Effector memory CD8-positive, alpha-beta T cell (primary cell): Measurements from ENCODE around the gene CCNJL.

ENCODE experiments used
- ATAC-seq: fragments of 150-1000 bp; cut with Tn5 transposase; replicated peaks from 2 replicates; pipeline ENCODE4 v1.10.0; 2021; ENCODE audit warnings: mild to moderate bottlenecking, moderate library complexity
- DNase-seq, 3 experiments: peaks; one replicate each; pipeline ENCODE4 v3.0.0; 2021
- H3K27ac Mint-ChIP-seq, 2 donors: one replicate each; pipeline ENCODE4 v1.8.0; 2022; ENCODE audit warnings: mild to moderate bottlenecking in 2 of 2, mixed read lengths in 2 of 2, moderate library complexity in 2 of 2
- H3K27me3 Mint-ChIP-seq, 2 donors: one replicate each; pipeline ENCODE4 v1.8.0; 2022; ENCODE audit warnings: mixed read lengths in 2 of 2
- H3K36me3 Mint-ChIP-seq: one replicate; pipeline ENCODE4 v1.8.0; 2022; ENCODE audit warnings: mild to moderate bottlenecking, moderate library complexity, mixed read lengths; ENCODE audit not compliant: insufficient read depth
- H3K4me1 Mint-ChIP-seq, 2 donors: one replicate each; pipeline ENCODE4 v1.8.0; 2022; ENCODE audit warnings: low read depth in 2 of 2, mixed read lengths in 2 of 2
- H3K4me3 Mint-ChIP-seq, 2 donors: one replicate each; pipeline ENCODE4 v1.8.0; 2022; ENCODE audit warnings: mild to moderate bottlenecking in 2 of 2, mixed read lengths in 2 of 2, moderate library complexity in 2 of 2
- H3K9me3 Mint-ChIP-seq, 2 donors: one replicate each; pipeline ENCODE4 v1.8.0; 2022; ENCODE audit warnings: mixed read lengths in 2 of 2

The CCNJL gene

GRCh38 chr5:160318409-160318808, 6.0 kb upstream of the CCNJL start:
- no peak for ATAC-seq
- no peak overlapping the region for H3K4me3 Mint-ChIP-seq
- H3K27me3 Mint-ChIP-seq, result peaks cover 44 to 66% of the 10 kb centered on the region in 2 donors
- H3K36me3 Mint-ChIP-seq, result no peaks in the 10 kb centered on the region
- no peaks in the 10 kb centered on the region for H3K4me1 Mint-ChIP-seq
- H3K27ac Mint-ChIP-seq, result no peak overlapping the region
- DNase-seq, result no peak
- no peaks in the 10 kb centered on the region for H3K9me3 Mint-ChIP-seq

GRCh38 chr5:160317434-160317833, 5.1 kb upstream of the CCNJL start:
- no peak for ATAC-seq
- no peaks in the 10 kb centered on the region for H3K9me3 Mint-ChIP-seq
- H3K27me3 Mint-ChIP-seq, result peaks cover 53 to 75% of the 10 kb centered on the region in 2 donors
- H3K4me1 Mint-ChIP-seq, result peaks cover 3 to 5% of the 10 kb centered on the region in 2 donors
- no peak overlapping the region for H3K4me3 Mint-ChIP-seq
- no peak overlapping the region for H3K27ac Mint-ChIP-seq
- no peak for DNase-seq
- H3K36me3 Mint-ChIP-seq, result no peaks in the 10 kb centered on the region

- DNase-seq (no peak), ATAC-seq (no peak)
- Mint-ChIP-seq H3K4me3 (no peak overlapping the region), H3K4me1 (peaks cover 3 to 5% of the 10 kb centered on the region in 2 donors), H3K9me3 (no peaks in the 10 kb centered on the region), H3K27me3 (peaks cover 58 to 73% of the 10 kb centered on the region in 2 donors), H3K27ac (no peak overlapping the region), H3K36me3 (no peaks in the 10 kb centered on the region)
Measured at GRCh38 chr5:160315968-160316367, 3.6 kb upstream of the CCNJL start.

GRCh38 chr5:160312960-160313727, 780 bp upstream of the CCNJL start:
- Mint-ChIP-seq H3K27ac (no peak overlapping the region), H3K36me3 (no peaks in the 10 kb centered on the region), H3K27me3 (peaks cover 67 to 87% of the 10 kb centered on the region in 2 donors), H3K4me3 (peak overlapping the region; percentile 57 to 76), H3K4me1 (peaks cover 3 to 5% of the 10 kb centered on the region in 2 donors), H3K9me3 (no peaks in the 10 kb centered on the region)
- no peak for ATAC-seq
- no peak for DNase-seq

- DNase-seq (no peak), ATAC-seq (no peak)
- Mint-ChIP-seq H3K4me1 (peaks cover 3 to 5% of the 10 kb centered on the region in 2 donors), H3K27ac (no peak overlapping the region), H3K4me3 (peak overlapping the region; percentile 39 to 57), H3K9me3 (no peaks in the 10 kb centered on the region), H3K27me3 (peaks cover 77 to 89% of the 10 kb centered on the region in 2 donors), H3K36me3 (no peaks in the 10 kb centered on the region)
Measured at GRCh38 chr5:160311491-160312133, 752 bp downstream of the CCNJL start.

- peaks cover 73 to 90% of the 10 kb centered on the region in 2 donors for H3K27me3 Mint-ChIP-seq
- H3K4me1 Mint-ChIP-seq, result peaks cover 3 to 5% of the 10 kb centered on the region in 2 donors
- DNase-seq (no peak), ATAC-seq (no peak)
- H3K36me3 Mint-ChIP-seq, result no peaks in the 10 kb centered on the region
- H3K27ac Mint-ChIP-seq, result no peak overlapping the region
- H3K9me3 Mint-ChIP-seq, result no peaks in the 10 kb centered on the region
- H3K4me3 Mint-ChIP-seq, result no peak overlapping the region
Measured at GRCh38 chr5:160310552-160311295, 1.6 kb downstream of the CCNJL start.

GRCh38 chr5:160310140-160310539, 2.2 kb downstream of the CCNJL start:
- H3K36me3 Mint-ChIP-seq, result no peaks in the 10 kb centered on the region
- peaks cover 3 to 5% of the 10 kb centered on the region in 2 donors for H3K4me1 Mint-ChIP-seq
- DNase-seq (no peak), ATAC-seq (no peak)
- no peak overlapping the region for H3K4me3 Mint-ChIP-seq
- peaks cover 76 to 96% of the 10 kb centered on the region in 2 donors for H3K27me3 Mint-ChIP-seq
- no peak overlapping the region for H3K27ac Mint-ChIP-seq
- H3K9me3 Mint-ChIP-seq, result no peaks in the 10 kb centered on the region

GRCh38 chr5:160306696-160307095, 5.7 kb downstream of the CCNJL start:
- ATAC-seq (no peak), DNase-seq (no peak)
- H3K4me1 Mint-ChIP-seq, result no peaks in the 10 kb centered on the region
- no peak overlapping the region for H3K27ac Mint-ChIP-seq
- H3K4me3 Mint-ChIP-seq, result no peak overlapping the region
- H3K27me3 Mint-ChIP-seq, result peaks cover 64 to 79% of the 10 kb centered on the region in 2 donors
- H3K36me3 Mint-ChIP-seq, result no peaks in the 10 kb centered on the region
- H3K9me3 Mint-ChIP-seq, result no peaks in the 10 kb centered on the region

- no peaks in the 10 kb centered on the region for H3K9me3 Mint-ChIP-seq
- no peak overlapping the region for H3K27ac Mint-ChIP-seq
- H3K27me3 Mint-ChIP-seq, result peaks cover 59 to 77% of the 10 kb centered on the region in 2 donors
- ATAC-seq, result no peak
- no peaks in the 10 kb centered on the region for H3K4me1 Mint-ChIP-seq
- no peak overlapping the region for H3K4me3 Mint-ChIP-seq
- H3K36me3 Mint-ChIP-seq, result no peaks in the 10 kb centered on the region
- no peak for DNase-seq
Measured at GRCh38 chr5:160305319-160305718, 7.0 kb downstream of the CCNJL start.

GRCh38 chr5:160303690-160304089, 8.7 kb downstream of the CCNJL start:
- no peak for ATAC-seq
- no peak overlapping the region for H3K27ac Mint-ChIP-seq

GRCh38 chr5:160298189-160298588, 14.2 kb downstream of the CCNJL start:
- no peak overlapping the region for H3K27ac Mint-ChIP-seq
- no peak overlapping the region for H3K4me3 Mint-ChIP-seq
- no peak for ATAC-seq
- no peaks in the 10 kb centered on the region for H3K36me3 Mint-ChIP-seq
- H3K9me3 Mint-ChIP-seq, result no peaks in the 10 kb centered on the region
- peaks cover 43 to 72% of the 10 kb centered on the region in 2 donors for H3K27me3 Mint-ChIP-seq
- no peak for DNase-seq
- no peaks in the 10 kb centered on the region for H3K4me1 Mint-ChIP-seq

More at GRCh38 chr5:160303690-160304089, 8.7 kb downstream of the CCNJL start:
- Mint-ChIP-seq H3K9me3 (no peaks in the 10 kb centered on the region), H3K27me3 (peaks cover 55 to 70% of the 10 kb centered on the region in 2 donors), H3K4me1 (no peaks in the 10 kb centered on the region), H3K4me3 (no peak overlapping the region), H3K36me3 (no peaks in the 10 kb centered on the region)
- no peak for DNase-seq

- H3K27ac Mint-ChIP-seq, result no peak overlapping the region
- H3K27me3 Mint-ChIP-seq, result peaks cover 43 to 72% of the 10 kb centered on the region in 2 donors
- no peak for DNase-seq
- H3K9me3 Mint-ChIP-seq, result no peaks in the 10 kb centered on the region
- H3K36me3 Mint-ChIP-seq, result no peaks in the 10 kb centered on the region
- no peak for ATAC-seq
- no peaks in the 10 kb centered on the region for H3K4me1 Mint-ChIP-seq
- no peak overlapping the region for H3K4me3 Mint-ChIP-seq
Measured at GRCh38 chr5:160297776-160298175, 14.6 kb downstream of the CCNJL start.

GRCh38 chr5:160297004-160297403, 15.4 kb downstream of the CCNJL start:
- H3K4me3 Mint-ChIP-seq, result no peak overlapping the region
- H3K4me1 Mint-ChIP-seq, result no peaks in the 10 kb centered on the region
- no peak overlapping the region for H3K27ac Mint-ChIP-seq
- ATAC-seq (no peak), DNase-seq (no peak)
- no peaks in the 10 kb centered on the region for H3K9me3 Mint-ChIP-seq
- H3K36me3 Mint-ChIP-seq, result no peaks in the 10 kb centered on the region
- H3K27me3 Mint-ChIP-seq, result peaks cover 43 to 72% of the 10 kb centered on the region in 2 donors
